OCI-M1 (cell line): ENCODE data around the gene NIT2.
"Not testable (repeated sequence)": the region's sequence is repeated elsewhere in the genome, so short reads cannot be mapped to it uniquely, and the experiment has no call there.

Source experiments
- DNase-seq: peaks from one replicate; lab custom pipeline; 2025; lab: John Stamatoyannopoulos, UW

Gene NIT2

DNA sequence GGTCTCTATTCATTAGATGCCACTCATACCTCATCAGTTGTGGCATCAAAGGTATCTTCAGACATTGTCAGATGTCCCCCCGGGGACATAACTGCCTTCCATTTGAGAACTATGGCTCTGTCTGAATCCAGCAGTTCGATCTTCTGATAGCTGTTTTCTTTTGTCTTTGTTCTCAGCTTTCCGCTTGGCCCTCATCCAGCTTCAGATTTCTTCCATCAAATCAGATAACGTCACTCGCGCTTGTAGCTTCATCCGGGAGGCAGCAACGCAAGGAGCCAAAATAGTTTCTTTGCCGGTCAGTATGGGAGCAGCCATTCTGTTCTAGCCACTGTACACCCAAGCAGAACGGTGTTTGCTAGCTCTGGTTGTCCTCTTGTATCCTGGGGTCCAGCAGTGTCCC lies 4.4 kb downstream of the NIT2 start:
- no peak for DNase-seq

DNA sequence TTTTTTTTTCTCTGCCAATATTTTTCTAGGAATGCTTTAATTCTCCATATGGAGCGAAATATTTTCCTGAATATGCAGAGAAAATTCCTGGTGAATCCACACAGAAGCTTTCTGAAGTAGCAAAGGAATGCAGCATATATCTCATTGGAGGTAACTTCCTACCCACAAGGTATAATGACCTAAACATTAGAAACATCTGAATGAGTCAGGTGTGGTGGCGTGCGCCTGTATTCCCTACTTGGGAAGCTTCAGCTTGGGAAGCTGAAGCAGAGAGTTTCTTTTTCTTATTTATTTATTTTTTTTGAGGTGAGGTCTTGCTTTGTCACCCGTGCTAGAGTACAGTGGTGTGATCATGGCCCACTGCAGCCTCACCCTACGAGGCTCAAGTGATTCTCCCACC lies 5.2 kb downstream of the NIT2 start:
- no peak for DNase-seq

DNA sequence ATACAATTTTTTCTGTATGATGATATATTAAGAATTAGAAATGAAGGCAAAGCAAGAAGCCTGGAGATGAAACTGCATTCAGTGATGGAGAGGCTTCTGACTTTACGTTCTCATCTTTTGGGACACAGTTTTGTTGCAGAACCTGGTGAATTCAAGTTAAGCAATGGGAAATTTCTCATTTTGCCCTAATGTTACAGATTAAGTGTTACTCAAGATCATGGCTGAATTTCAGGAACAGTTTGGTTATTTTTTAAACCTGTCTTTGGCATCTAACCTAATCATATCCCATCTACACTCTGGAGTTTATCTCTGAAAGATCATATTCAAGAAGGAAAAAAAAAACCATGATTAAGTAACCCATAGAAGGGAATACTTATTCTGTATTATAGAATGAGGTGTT lies 6.0 kb downstream of the NIT2 start:
- no peak for DNase-seq

DNA sequence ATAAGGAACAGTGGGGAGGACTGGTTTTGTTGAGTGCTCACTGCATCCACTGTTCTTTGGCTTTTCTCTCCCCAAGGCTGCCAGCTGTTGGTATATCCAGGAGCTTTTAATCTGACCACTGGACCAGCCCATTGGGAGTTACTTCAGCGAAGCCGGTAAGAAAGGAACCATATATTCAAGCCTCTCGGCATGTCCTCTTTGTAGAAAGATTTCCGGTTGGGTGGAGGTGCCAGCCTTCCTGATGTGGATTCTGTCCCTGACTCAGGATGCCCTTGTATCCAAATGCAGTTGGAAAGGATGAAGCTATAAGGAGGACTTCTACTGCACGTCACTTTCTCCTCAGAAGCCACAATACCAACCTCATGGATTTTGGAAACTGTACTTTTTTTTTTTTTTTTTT lies 14.2 kb downstream of the NIT2 start:
- DNase-seq, result no peak

DNA sequence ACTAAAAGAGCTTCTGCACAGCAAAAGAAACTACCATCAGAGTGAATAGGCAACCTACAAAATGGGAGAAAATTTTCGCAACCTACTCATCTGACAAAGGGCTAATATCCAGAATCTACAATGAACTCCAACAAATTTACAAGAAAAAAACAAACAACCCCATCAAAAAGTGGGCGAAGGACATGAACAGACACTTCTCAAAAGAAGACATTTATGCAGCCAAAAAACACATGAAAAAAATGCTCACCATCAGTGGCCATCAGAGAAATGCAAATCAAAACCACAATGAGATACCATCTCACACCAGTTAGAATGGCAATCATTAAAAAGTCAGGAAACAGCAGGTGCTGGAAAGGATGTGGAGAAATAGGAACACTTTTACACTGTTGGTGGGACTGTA lies 17.2 kb downstream of the NIT2 start:
- DNase-seq, result not testable (repeated sequence)

DNA sequence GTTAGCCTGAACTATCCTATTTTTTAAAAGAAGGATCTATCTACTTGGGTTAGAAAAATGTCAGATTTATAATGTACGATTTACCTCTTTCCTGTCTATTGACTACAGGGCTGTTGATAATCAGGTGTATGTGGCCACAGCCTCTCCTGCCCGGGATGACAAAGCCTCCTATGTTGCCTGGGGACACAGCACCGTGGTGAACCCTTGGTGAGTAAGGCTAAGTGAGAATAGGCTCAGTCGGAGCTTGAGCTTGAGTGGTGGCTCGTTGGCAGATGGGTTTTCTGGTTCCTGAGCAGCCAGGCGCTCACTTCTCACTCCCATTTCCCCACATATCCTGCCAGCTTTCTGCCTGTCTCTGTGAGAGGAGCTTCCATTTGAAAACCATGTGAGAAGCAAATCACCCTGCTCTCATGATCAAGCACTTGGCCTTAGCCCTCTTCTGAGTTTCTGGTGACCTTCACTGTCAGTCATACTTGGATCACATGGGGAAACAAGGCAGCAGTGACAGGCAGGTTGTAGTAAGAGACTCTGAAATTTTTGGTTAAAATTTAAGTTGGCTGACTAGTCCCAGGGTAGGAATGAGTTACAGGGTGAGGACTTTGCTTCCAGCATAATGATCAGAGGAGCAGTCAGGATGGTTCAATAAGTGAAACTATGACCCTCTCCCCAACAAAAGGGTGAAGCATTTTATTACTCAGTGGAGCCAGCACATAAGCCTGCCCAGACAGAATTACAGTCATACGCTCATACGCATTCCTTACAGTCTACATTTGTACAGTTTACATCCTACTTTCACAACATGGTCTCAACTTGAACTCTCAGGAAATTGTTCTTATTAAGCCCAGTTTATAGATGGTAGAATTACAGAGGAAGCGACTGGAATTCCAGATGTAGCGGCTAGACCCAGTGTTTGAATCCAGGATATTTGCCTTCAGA lies 18.0 kb downstream of the NIT2 start:
- no peak for DNase-seq

DNA sequence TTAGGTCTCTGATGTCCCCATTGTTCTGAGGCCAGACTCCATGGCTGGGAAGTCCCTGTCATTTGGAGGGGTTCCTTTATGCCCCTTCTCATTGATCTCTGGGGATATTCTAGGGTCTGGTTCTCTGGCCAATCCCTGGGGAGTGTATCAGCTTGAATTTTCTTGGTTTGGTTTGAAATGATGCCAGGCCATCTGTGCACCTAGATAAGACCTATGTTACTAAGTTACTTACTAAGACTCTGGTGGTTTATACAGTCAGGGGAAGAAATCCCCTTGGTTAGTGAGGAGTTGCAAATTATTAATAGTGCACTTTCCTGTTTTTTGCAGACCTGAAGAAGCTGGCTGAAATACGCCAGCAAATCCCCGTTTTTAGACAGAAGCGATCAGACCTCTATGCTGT lies 20.3 kb downstream of the NIT2 start:
- DNase-seq, result peak; percentile 77

DNA sequence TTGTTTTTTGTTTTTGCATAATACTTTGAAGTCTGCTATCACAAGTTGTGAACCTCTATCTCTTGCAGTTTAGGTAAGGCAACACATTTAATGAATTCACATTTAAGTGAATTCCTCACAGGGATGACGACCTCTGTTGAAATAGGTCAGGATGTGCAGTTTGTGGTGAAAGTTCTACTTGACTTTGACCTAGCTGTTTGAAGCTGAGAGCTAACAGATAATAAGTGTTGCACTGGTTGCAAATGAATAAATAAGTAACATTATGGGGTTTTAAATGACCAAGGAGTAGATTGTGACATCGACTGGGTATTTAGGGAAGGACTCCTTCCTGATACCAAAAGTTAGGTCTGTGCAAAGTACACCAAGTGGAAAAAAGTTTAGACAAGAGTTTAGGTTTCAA lies 23.9 kb downstream of the NIT2 start:
- no peak for DNase-seq

DNA sequence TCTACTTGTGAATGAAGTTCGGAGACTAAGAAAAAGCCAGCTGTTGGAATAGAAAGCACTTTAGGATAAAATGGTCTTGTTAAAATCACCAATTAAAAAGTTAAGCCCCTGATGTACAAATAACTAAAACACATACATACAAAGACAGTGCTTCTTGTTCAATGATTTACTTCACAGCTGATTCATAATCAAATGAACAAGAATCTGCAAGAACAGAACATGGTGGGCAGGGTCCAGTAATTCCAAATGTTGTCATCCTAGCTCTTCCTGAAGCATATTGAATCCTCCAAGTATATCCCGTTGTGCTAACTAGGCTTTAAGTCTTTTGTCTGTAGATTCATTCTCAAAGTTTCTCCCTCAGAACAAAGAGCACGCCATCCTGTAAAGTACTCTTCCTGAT lies 24.5 kb downstream of the NIT2 start:
- DNase-seq, result no peak

DNA sequence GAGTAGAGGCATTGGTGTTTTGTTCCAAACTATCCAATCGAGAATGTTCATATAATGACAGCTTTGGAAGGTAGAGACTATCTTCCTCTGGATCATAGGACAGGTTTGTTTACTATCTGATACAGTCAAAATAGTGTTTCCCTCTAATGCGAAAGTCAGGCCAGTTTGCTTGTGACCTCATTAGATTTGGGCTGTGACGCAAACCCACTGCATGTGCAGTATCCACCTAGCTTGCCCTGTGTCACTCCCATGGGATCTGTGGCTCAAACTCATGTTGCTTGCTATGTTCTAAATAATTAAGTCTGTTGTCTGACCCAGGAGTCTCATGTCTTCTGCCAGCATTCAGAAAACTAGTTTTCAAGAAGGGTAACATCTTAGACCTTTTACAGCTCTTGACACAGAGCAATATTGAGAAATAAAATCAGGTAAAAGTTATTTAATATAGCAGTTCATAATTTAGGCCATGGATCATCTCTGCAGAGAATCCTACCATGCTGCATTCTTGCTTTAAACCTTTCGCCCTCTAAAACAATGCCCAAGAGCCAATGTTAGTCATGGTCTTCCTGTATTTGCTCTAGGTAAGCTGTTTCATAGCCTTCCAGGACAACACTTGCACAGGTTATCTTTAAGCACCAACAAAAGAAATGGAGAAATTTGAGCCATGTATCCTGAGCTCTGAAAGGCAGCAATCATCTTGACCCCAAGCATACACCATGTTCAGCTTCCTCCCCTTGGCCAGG lies 26.4 kb downstream of the NIT2 start:
- no peak for DNase-seq

DNA sequence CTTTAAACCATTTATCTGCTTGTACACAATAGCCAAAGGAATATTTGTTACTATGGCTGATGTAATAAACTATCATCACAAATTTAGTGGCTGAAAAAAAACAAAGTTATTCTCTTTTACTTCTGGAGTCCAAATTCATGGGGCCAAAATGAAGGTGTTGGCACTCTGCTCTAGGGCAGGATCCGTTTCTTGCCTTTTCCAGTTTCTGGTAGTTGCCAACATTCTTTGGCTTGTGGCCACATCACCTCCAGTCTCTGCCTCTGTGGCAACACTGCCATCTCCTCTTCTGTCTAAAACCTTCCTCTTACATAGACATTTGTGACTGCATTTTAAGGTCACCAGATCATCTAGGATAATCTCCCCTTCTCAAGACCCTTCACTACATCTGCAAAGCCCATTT lies 27.3 kb downstream of the NIT2 start:
- no peak for DNase-seq

DNA sequence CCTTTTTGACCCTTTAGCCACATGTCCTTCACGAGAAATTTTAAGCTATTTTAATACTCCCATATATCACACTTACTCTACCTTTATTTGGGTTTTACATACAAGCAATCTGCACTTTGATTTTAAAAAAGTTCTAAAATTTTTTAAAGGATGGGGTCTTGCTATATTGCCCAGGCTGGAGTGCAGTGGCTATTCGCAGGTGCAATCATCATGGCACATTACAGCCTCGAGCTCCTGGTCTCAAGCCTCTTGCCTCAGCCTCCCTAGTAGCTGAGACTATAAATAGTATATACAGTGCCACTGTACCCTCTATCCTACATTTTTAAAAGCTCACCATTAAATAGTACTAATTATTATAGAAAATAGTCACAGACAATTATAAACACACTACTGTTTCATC lies 29.9 kb downstream of the NIT2 start:
- DNase-seq, result no peak

DNA sequence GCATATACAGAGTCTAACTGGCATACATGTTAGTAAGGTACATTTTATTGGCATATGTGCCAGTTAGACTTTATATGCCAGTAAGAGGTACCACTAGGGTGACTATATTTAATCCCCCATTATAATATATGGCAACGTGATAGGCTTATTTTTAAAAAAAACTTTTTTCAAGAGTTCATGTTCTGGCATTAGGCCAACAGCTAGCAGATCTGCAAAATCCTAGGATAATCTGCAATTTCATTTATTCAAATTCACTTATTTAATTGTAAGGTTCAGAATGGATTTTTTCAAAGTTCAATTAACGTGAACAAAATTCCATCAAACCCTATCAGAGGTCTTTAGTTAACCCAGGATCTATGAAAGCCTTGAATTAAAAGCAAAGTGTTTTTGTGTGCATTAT lies 31.9 kb downstream of the NIT2 start:
- DNase-seq, result no peak

DNA sequence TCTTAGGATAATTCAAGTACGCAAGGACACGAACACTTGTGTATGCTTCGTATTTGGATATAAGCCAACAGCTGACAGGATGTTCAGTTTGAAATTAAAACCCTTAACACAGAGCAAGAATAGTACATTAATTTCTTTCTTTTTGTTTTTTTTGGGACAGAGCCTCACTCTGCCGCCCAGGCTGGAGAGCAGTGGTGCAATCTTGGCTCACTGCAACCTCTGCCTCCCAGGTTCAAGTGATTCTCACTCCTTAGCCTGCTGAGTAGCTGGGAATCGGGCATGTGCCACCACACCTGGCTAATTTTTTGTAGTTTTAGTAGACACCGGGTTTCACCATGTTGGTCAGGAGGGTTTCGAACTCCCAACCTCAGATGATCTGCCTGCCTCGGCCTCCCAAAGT lies 33.9 kb downstream of the NIT2 start:
- DNase-seq, result no peak

DNA sequence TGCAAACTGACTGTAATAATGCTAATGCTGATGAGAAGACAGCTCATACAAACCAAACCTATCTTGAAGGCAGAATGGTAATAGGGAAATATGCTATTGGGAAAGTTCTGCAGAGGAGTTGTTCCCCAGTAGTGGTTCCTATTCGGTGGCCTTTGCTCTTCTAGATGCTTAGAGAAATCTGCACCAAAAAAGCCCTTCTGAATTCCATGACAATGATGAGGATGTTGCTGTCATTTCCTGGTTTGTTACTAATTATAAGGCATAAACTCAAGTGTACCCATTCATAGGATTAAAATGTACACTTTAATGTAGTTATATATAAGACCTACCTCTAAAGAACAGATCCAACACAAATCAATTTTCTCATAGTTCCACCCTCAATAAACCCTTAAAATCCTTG lies 36.2 kb downstream of the NIT2 start:
- DNase-seq, result no peak

DNA sequence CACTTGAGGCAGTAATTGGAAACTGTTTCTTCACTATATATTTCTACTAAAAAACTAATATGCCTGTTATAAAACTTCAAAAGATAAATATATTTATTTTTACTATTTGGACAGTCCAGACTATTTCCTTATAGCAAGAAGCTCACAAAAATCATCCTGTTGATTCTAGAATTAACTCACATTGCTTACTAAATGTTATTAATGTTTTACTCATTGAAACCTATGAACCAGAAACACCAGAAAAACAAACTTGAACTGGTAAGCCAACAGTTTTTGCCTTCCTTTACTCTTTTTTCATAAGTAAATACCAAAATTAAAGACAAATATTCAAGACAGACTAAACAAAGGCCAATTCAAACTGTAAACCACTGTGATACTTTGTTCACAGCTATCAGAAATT lies 40.0 kb downstream of the NIT2 start:
- no peak for DNase-seq

DNA sequence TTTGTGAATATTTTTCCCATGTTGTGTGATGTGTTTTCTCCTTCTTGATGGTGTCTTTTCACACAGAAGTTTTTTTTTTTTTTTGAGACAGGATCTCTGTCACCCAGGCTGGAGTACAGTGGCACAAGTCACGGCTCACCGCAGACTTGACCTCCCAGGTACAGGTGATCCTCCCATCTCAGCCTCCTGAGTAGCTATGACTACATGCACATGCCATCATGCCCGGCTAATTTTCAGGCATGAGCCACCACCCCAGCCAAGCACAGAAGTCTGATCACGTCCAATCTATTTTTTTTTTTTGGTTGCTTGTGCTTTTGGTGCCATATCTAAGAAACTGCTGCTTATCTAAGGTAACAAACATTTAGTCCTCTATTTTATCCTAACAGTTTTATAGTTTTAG lies 41.7 kb downstream of the NIT2 start:
- no peak for DNase-seq

DNA sequence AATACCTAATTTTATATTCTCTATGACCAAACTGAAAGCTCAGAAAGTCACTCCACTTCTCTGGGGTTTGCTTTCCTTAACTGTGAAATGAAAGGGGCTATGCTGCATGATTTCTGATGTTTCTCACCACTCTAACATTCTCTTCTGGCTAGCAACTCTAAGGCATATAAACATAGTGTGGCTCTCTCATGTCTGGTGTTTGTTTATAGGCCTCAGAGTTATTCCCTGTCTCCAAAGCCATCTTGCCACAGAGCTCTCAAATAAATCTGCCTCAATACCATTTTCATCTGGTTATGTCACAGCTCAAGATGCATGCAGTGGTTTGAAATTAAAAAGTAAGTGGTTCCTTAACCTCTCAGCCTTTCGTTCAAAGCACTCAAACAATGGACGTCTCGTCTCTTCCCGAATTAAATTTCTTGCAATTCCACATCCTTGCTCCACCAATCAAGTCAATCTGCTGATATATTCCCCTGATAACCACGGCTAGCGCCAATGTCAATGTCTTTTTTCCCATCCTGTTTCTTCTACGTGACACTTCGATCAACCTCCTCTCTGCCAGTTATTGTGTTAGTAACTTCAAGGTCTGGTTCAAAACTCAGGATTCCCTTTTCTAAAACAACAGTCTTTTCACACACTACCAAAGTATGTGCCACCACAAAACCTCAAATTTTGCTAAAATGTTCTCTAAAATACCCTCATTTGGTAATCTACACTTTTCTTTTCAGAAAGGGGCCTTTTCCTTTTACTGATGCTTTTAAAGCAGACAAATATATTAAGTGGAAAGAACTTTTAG lies 50.4 kb downstream of the NIT2 start:
- DNase-seq, result no peak

DNA sequence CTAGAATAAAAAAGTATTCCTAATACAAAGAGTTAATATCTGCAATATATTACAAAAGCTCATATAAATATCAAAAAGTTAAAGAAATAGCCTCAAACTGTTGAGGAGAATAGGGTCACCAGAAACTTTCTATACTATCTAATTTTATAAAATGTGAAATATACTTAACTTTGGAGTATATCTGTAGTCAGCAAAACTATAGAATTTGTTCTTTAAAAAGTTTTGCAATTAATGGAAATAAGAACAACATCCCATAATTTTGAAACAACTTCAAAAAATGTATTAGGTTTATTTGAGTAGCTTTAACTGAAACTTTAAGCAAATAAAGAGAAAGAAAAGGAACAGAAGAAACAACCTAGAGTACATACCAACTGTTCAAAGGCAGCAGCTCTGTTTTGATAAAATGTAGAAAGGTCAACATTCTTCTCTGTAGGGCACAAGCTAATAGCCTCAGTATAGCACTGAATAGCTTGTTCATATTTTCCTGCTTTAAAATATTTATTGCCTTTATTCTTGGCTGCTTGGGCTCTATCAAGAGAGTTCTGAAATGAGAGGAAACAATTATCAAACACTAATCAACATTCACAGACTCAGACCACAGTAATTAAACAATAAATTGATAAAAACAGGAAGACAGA lies 52.0 kb downstream of the NIT2 start:
- DNase-seq, result no peak

DNA sequence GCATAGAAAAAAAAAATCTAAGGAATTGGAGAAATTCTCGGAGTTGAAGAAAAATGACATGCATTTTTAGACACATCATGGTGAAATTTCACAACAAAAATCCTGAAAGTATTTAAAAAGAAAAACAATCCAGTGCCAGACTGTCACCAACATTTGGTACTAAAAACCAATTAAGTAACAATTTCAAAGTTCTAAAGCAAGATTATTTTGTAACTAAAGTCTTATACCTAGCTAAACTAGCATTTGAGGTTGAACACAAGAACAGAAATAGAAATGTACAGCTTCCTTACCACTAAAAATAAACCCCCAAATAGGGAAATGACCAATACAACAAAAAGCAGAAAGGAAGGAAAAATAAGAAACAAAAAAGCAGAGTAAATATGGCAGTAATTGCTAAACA lies 54.5 kb downstream of the NIT2 start:
- DNase-seq, result no peak

DNA sequence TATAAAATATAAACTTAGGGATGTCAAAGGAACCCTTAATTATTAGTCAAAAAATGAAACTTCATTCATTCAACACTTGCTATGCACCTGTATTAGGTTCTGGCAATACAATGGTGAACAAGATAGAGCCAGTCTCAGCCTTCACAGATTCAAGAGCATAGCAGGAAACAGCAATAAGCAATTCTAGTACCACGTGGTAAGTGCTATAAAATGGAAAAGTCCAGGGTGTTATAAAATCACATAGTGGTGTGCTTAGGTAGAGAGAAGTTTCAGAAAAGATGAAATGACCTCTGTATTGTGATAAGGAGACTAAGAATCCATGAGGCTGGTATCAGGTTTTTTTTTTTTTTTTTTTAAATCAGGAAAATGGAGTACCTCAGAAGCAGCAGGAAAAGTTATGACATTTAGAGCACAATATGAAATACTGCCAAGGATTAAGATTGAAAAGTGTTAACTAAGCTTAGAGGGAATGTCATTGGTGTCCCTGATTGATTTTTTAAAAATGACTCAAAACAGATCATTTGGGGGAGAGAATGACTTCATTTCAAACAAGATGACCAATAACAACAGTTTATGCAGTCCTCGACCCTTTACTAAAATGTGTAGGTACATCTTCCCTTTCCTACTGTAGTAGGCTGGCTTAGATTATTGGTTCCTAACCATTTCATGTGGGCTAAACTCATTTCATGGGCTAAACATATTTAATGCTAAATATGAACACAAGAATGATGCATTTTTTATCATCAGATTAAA lies 61.3 kb downstream of the NIT2 start:
- no peak for DNase-seq
